NK-92 treated with Interleukin-12 subunit alpha and Interleukin-12 subunit beta, amount 100 ng/mL, for 24 hours (cell line): ENCODE results near the gene OR10V1.
A peak's percentile ranks its signal among the peaks of the same experiment; 100 is the strongest.

ENCODE experiments used
- DNase-seq: peaks from one replicate; lab custom pipeline; 2025; lab: John Stamatoyannopoulos, UW

Gene OR10V1

GRCh38 chr11:59668188-59668949, 45.3 kb downstream of the OR10V1 start:
- DNase-seq = peak; percentile 77

- no peak for DNase-seq
Observed at GRCh38 chr11:59667812-59668187, 45.8 kb downstream of the OR10V1 start.

DNA sequence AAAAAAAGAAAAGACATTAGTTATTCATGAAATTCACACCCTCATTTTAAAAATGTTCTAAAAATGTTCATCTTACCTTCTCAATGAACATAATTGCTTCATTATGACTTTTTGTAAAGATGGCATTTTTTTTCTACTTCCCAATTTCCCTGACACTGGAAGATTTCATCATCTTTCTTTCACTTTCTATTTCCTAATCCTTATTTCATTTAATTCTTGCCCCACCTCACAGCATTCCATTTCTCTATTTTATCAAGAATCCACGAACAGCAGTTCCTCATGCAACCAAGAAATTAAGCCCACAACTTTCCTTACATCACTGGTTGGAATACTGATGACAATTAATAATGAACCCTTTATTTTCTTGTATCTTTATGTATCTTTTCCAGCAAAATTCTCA, 46.7 kb downstream of the OR10V1 start:
- no peak for DNase-seq
